ENCODE results near the gene KBTBD13. TPM values are rescaled to one million over a fixed set of nuclear protein-coding genes. Genes with fewer than 3 reads are reported as not detected.
A peak's percentile ranks its signal among the peaks of the same experiment; 100 is the strongest.
"Not testable (repeated sequence)": the region's sequence is repeated elsewhere in the genome, so short reads cannot be mapped to it uniquely, and the experiment has no call there.

KBTBD13 gene
- total RNA-seq, 4 donors from 2014 or later: 0.46 to 1.4 (median 1.1) TPM

DNA sequence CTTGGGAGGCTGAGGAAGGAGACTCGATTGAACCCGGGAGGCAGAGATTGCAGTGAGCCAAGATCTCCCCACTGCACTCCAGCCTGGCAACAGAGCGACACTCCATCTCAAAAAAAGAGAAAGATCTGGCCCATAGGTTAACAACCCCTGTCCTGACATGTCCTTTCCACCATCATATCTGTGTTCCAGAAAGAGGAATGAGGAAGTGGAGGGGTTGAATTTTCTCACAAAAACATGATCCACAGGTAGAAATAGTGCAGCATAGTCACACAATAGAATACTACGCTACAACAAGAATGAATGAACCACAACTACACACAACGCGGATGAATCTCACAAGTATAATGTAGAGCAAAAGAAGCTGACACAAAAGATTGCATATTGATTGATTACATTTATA is 36.1 kb upstream of the KBTBD13 start:
- Histone ChIP-seq H3K9me3 (no peaks in the 10 kb centered on the region), H3K4me3 (no peak overlapping the region), H3K4me1 (peaks cover 9 to 13% of the 10 kb centered on the region in 2 donors), H3K36me3 (no peaks in the 10 kb centered on the region), H3K27ac (no peak overlapping the region), H3K27me3 (no peaks in the 10 kb centered on the region)
- in situ Hi-C loops (cut with MboI; ENCODE audit: low sequenced_read_pairs in 4 of 4): loop anchor here (25.0 kb wide), 2 partner anchors 222 to 247 kb away; partner anchors contain the start of genes PARP16 (in 3 of the 4) and RNU5A-1 (in 3 of the 4)
- DNase-seq (no peak), ATAC-seq (no peak)
- no peak for TF ChIP-seq POLR2A (IDR thresholded peaks at IDR 0.05)
- TF ChIP-seq, protein P1, sequence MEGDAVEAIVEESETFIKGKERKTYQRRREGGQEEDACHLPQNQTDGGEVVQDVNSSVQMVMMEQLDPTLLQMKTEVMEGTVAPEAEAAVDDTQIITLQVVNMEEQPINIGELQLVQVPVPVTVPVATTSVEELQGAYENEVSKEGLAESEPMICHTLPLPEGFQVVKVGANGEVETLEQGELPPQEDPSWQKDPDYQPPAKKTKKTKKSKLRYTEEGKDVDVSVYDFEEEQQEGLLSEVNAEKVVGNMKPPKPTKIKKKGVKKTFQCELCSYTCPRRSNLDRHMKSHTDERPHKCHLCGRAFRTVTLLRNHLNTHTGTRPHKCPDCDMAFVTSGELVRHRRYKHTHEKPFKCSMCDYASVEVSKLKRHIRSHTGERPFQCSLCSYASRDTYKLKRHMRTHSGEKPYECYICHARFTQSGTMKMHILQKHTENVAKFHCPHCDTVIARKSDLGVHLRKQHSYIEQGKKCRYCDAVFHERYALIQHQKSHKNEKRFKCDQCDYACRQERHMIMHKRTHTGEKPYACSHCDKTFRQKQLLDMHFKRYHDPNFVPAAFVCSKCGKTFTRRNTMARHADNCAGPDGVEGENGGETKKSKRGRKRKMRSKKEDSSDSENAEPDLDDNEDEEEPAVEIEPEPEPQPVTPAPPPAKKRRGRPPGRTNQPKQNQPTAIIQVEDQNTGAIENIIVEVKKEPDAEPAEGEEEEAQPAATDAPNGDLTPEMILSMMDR (IDR thresholded peaks at IDR 0.05 in 4 of 5, conservative IDR thresholded peaks at IDR 0.05 in 1 of 5): no peak
- intact Hi-C loops (cut with DNase I; ENCODE audit: low total_unique reads): no loop called here

DNA sequence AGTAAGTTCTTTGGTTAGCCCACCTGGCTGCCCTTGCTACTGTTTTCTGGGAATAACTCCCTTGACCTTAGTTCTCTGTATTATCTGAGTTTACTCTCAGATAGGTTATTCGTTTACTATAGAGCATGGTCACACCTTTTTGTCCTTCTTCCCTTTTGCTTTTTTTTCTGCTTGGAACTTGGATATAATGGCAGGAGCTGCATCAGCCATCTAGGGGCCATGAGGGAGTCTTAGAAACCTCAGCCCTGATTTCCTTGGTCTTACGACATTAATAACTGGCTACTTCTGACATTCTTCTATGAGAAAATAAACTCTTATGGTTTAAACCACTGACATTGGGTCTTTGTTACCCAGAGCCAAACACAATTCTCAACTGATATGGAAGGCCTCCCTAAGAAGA is 34.8 kb upstream of the KBTBD13 start:
- ATAC-seq: no peak
- in situ Hi-C loops (cut with MboI; ENCODE audit: low sequenced_read_pairs in 4 of 4): loop anchor here (25.0 kb wide), 2 partner anchors 221 to 246 kb away; partner anchors contain the start of genes PARP16 (in 3 of the 4) and RNU5A-1 (in 3 of the 4)
- H3K27me3 ChIP-seq: no peaks in the 10 kb centered on the region
- no peaks in the 10 kb centered on the region for H3K36me3 ChIP-seq
- peaks cover 9 to 14% of the 10 kb centered on the region in 2 donors for H3K4me1 ChIP-seq
- DNase-seq: no peak
- H3K9me3 ChIP-seq: no peaks in the 10 kb centered on the region
- no peak overlapping the region for H3K27ac ChIP-seq
- TF ChIP-seq POLR2A (IDR thresholded peaks at IDR 0.05): no peak
- TF ChIP-seq, protein P1 (IDR thresholded peaks at IDR 0.05 in 4 of 5, conservative IDR thresholded peaks at IDR 0.05 in 1 of 5): no peak
- intact Hi-C loops (cut with DNase I; ENCODE audit: low total_unique reads): no loop called here
- H3K4me3 ChIP-seq: no peak overlapping the region

DNA sequence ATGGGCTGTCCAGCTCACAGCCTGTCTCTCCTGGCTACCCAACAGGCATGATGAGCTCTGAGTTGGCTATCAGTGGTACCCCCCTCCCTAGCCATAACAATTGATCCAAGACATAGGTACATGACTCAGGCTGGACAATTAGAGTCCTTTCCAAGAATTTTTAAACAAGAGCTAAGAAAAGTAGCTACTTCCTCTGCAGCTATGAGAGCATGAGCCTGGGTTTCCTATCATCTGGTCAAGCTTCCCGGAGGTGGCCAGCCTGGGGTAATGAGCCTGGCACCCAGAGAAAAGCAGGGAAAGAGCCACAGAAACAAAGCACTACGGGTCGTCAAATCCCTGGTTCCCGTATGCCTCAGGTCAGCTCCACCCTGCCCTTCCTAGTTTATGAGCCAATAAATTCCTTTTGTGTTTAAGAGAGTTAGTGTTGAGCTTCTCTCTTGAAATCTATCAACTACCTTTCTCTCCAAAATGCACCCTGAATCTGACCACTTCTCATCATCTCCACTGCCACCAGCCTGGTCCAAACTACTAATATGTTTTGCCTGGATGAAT is 33.7 kb upstream of the KBTBD13 start:
- Histone ChIP-seq H3K36me3 (no peaks in the 10 kb centered on the region), H3K27ac (no peak overlapping the region), H3K27me3 (no peaks in the 10 kb centered on the region), H3K9me3 (no peaks in the 10 kb centered on the region), H3K4me1 (peaks cover 9 to 14% of the 10 kb centered on the region in 2 donors), H3K4me3 (no peak overlapping the region)
- intact Hi-C loops (cut with DNase I; ENCODE audit: low total_unique reads): no loop called here
- in situ Hi-C loops (cut with MboI; ENCODE audit: low sequenced_read_pairs in 4 of 4): loop anchor here (25.0 kb wide), 2 partner anchors 219 to 244 kb away; partner anchors contain the start of genes PARP16 (in 3 of the 4) and RNU5A-1 (in 3 of the 4)
- TF ChIP-seq, protein P1 (IDR thresholded peaks at IDR 0.05 in 4 of 5, conservative IDR thresholded peaks at IDR 0.05 in 1 of 5): no peak
- TF ChIP-seq POLR2A (IDR thresholded peaks at IDR 0.05): no peak
- no peak for DNase-seq
- no peak for ATAC-seq

DNA sequence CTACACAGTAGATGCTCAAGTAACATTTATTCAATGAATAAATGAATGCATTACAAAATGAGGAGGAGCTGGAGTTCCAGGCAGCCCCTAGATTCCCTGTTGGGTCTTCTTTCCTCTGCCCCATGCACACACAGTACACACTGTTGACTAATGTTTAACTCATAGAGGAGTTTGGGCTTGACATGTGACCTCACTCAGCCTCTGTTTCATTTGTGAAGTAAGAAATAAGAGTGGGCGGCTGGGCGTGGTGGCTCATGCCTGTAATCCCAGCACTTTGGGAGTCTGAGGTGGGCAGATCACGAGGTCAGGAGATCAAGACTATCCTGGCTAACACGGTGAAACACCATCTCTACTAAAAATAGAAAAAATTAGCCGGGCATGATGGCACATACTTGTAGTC is 32.3 kb upstream of the KBTBD13 start:
- intact Hi-C loops (cut with DNase I; ENCODE audit: low total_unique reads); H3K27me3 ChIP-seq; H3K9me3 ChIP-seq; H3K36me3 ChIP-seq; DNase-seq; H3K27ac ChIP-seq; H3K4me3 ChIP-seq; ATAC-seq: not testable (repeated sequence)
- in situ Hi-C loops (cut with MboI; ENCODE audit: low sequenced_read_pairs in 4 of 4): loop anchor here (25.0 kb wide), 2 partner anchors 218 to 243 kb away; partner anchors contain the start of genes PARP16 (in 3 of the 4) and RNU5A-1 (in 3 of the 4)
- peaks cover 13 to 16% of the 10 kb centered on the region in 2 donors for H3K4me1 ChIP-seq

DNA sequence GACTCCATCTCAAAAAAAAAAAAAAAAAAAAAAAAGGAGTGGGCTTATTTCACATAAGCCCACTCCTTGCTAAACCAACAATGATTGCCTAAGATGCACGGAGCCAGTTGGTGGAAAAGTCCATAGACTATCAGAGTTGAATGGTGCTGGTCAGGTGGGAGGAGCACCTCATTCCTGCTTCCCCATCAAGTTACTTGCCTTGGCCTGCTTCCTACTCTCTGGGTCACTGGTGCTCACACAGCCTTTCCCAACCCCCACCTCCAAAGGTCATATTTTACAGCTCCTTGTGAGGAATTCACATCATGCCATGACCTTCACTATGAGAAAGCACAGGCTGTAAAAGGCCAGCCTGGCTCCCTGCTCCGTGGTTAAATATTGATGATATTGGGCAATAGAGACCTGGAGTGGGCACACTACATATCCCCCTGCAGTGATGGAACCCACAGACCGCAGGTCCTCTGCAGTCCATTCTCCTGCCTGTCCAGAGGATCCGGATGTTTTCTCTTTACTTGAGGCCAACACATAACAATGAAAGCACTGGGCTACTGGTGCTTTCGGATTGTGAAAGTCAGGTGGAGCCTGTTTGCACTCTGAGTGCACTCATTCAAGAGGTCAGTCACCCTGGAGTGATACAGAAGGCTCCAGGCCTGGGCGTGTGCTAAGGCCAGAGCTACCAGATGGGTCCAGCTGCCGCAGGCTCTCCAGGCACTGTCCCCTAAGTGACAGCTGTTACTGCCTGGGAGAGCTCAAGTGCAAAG is 31.6 kb upstream of the KBTBD13 start, which contains the start of gene SLC51B:
TSS of gene SLC51B (plus strand) at position 664 of the 758 bp plus-strand sequence. CDS start 4,618 bp downstream, outside the sequence.
- Histone ChIP-seq H3K27me3 (no peaks in the 10 kb centered on the region), H3K4me1 (peaks cover 20 to 22% of the 10 kb centered on the region in 2 donors), H3K27ac (peak within 1 kb of the TSS in 1 of 4 donors; percentile 13), H3K36me3 (no peaks in the 10 kb centered on the region), H3K9me3 (no peaks in the 10 kb centered on the region), H3K4me3 (no peak within 1 kb of the TSS)
- TF ChIP-seq, protein P1 (IDR thresholded peaks at IDR 0.05 in 4 of 5, conservative IDR thresholded peaks at IDR 0.05 in 1 of 5): no peak
- no peak for TF ChIP-seq POLR2A (IDR thresholded peaks at IDR 0.05)
- intact Hi-C loops (cut with DNase I; ENCODE audit: low total_unique reads) (no loop called here), in situ Hi-C loops (cut with MboI; ENCODE audit: low sequenced_read_pairs in 4 of 4) (loop anchor here (25.0 kb wide), 2 partner anchors 217 to 242 kb away; partner anchors contain the start of genes PARP16 (in 3 of the 4) and RNU5A-1 (in 3 of the 4))
- DNase-seq (no peak), ATAC-seq (peak; percentile 29 to 35)

Measured in gastrocnemius medialis (tissue), 4 donors.